Measurements from ENCODE around the gene ACTG1.

DNA sequence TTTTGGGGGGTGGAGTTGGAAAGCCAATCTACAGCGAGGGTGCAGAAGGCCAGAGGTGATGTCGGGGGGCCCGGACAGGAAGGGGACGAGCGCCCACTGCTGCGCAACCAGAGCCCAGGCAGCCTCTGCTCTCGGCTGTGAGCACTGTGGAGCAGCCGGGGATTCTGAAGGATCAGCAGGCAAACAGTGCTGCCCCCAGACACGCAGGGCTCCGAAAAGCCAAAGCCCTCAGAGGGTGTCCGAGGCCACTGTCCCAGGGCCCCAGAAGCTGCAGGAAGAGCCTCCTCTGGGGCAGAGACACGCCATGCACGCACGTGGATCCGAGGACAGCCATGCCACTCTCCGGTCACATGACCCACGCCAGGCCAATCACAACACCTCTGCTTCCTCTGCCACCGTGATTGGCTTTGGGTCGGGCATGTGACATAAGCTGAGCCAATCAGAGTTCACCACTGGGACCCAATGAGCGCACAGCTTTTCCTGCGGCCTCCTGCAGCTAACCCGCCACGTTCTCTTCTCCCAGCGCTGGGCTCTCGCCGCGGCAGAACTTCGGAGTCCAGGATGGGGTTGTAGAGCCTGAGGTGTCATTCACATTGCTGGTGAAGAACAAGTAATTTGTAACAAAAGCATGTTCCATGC, 40.7 kb downstream of the ACTG1 start:
- TF ChIP-seq ZNF444 (CRISPR knock-in tag; IDR thresholded peaks at IDR 0.05) (no peak), CEBPG (CRISPR knock-in tag; IDR thresholded peaks at IDR 0.05) (no peak), CEBPG (tag; conservative IDR thresholded peaks at IDR 0.05 in 1 of 2, IDR thresholded peaks at IDR 0.05 in 1 of 2) (no peak), PHB (CRISPR knock-in tag; IDR thresholded peaks at IDR 0.05) (no peak), FOS (IDR thresholded peaks at IDR 0.05; ENCODE audit: extremely low read depth, insufficient read length) (peak; percentile 94)
- TF ChIP-seq, protein P1, sequence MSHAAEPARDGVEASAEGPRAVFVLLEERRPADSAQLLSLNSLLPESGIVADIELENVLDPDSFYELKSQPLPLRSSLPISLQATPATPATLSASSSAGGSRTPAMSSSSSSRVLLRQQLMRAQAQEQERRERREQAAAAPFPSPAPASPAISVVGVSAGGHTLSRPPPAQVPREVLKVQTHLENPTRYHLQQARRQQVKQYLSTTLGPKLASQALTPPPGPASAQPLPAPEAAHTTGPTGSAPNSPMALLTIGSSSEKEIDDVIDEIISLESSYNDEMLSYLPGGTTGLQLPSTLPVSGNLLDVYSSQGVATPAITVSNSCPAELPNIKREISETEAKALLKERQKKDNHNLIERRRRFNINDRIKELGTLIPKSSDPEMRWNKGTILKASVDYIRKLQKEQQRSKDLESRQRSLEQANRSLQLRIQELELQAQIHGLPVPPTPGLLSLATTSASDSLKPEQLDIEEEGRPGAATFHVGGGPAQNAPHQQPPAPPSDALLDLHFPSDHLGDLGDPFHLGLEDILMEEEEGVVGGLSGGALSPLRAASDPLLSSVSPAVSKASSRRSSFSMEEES (CRISPR knock-in tag; IDR thresholded peaks at IDR 0.05) = peak; percentile 99

All from K562 (cell line).